Measurements from ENCODE around the gene SESN3.

The SESN3 gene

GRCh38 chr11:95132956-95133355 lies 98.0 kb downstream of the SESN3 start:
- Mint-ChIP-seq H3K4me1 (peaks cover 9% of the 10 kb centered on the region), H3K4me3 (no peak overlapping the region), H3K9me3 (no peaks in the 10 kb centered on the region), H3K27me3 (no peaks in the 10 kb centered on the region), H3K27ac (no peak overlapping the region), H3K36me3 (peaks cover 19% of the 10 kb centered on the region)
- CTCF ChIA-PET, result no interaction called here
- DNase-seq, result no peak

- Mint-ChIP-seq H3K9me3 (no peaks in the 10 kb centered on the region), H3K4me3 (no peak overlapping the region), H3K27ac (no peak overlapping the region), H3K27me3 (no peaks in the 10 kb centered on the region), H3K4me1 (peaks cover 7% of the 10 kb centered on the region), H3K36me3 (peaks cover 18% of the 10 kb centered on the region)
- no peak for DNase-seq
- CTCF ChIA-PET, result no interaction called here
Measured at GRCh38 chr11:95128602-95129001, 102.4 kb downstream of the SESN3 start.

DNA sequence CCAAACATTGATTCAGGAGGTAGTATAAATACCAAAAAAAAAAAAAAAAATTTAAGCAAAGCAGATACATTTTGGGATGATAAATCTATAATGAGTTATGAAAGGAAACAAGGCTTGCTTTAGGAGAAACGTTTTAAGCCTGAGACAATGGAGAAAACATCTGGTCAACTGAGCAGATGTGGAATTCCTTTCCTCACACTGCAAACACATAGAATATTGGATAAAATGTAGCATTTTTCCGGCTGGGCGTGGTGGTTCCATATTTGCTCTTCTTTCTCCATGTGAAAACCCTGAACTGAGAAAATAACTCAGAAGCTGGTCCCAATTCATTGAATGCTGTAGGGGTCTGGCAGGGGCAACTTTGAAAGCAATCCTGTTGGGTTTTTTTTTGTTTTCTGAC lies 107.4 kb downstream of the SESN3 start:
- Mint-ChIP-seq H3K9me3 (no peaks in the 10 kb centered on the region), H3K36me3 (peaks cover 3% of the 10 kb centered on the region), H3K27me3 (no peaks in the 10 kb centered on the region), H3K4me3 (no peak overlapping the region), H3K27ac (no peak overlapping the region), H3K4me1 (peaks cover 5% of the 10 kb centered on the region)
- CTCF ChIA-PET, result no interaction called here
- no peak for DNase-seq

DNA sequence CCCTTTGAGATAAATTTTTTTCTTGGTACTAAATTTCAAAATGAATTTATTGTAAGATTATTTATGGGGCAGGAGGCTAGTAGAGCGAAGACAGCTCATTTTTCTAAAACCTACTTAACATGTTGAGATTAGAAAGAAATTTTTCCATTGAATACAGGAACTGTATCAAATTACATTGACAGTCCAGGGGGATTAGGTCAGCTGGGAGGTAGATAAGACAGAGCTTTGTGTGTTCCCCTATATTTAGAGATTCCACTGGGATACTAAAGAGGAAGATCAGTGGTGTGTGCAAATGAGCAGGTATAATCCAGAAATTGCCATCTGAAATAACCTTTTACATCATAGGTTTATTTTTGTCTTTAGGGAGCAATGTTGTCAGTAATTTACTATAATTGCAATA lies 109.3 kb downstream of the SESN3 start:
- DNase-seq, result no peak
- Mint-ChIP-seq H3K27ac (no peak overlapping the region), H3K27me3 (no peaks in the 10 kb centered on the region), H3K4me1 (no peaks in the 10 kb centered on the region), H3K4me3 (no peak overlapping the region), H3K36me3 (no peaks in the 10 kb centered on the region), H3K9me3 (no peaks in the 10 kb centered on the region)
- CTCF ChIA-PET, result interaction anchor here (0.8 kb wide), 1 partner anchor 41 kb away, joined by 3 read pairs; no protein-coding TSS in a partner anchor

DNA sequence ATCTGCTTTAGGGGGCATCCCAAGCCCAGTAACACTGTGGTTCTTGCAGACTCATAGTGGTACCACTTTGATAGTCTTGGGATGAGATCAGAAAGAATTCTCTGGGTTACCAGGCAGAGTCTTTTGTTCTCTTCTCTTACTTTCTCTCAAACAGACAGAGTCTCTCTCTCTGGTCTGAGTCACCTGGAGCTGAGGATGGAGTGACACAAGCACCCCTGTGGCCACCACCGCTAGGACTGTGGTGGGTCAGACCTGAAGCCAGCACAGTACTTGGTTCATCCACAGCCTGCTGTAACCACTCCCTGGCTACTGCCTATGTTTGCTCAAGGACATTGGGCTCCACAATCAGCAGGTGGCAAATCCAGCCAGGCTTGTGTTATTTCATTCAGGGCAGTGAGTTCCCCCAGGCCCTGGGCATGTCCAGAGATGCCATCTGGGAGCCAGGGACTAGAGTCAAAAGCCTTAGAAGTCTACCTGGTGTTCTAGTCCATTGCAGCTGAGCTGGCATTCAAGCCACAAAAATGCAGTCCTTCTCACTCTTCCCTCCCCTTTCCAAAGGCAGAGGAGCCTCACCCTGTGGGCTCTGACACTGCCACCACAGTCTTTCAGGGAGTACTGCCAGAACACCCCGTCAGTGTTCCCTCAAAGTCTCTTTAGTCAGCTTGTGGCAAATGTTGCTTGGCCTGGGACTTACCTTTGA lies 111.5 kb downstream of the SESN3 start:
- Mint-ChIP-seq H3K9me3 (no peaks in the 10 kb centered on the region), H3K4me3 (no peak overlapping the region), H3K36me3 (no peaks in the 10 kb centered on the region), H3K27me3 (no peaks in the 10 kb centered on the region), H3K27ac (no peak overlapping the region), H3K4me1 (no peaks in the 10 kb centered on the region)
- CTCF ChIA-PET, result interaction anchor here (1.1 kb wide), 1 partner anchor 17 kb away, joined by 3 read pairs; no protein-coding TSS in a partner anchor
- DNase-seq, result no peak

GRCh38 chr11:95115597-95115996 lies 115.4 kb downstream of the SESN3 start:
- no peak for DNase-seq
- Mint-ChIP-seq H3K27ac (no peak overlapping the region), H3K4me1 (no peaks in the 10 kb centered on the region), H3K27me3 (no peaks in the 10 kb centered on the region), H3K4me3 (no peak overlapping the region), H3K9me3 (no peaks in the 10 kb centered on the region), H3K36me3 (peaks cover under 1% of the 10 kb centered on the region)
- CTCF ChIA-PET, result no interaction called here
